Liver (tissue), 9 donors: ENCODE results near the gene MYH13. TPM values are rescaled to one million over a fixed set of nuclear protein-coding genes. Genes with fewer than 3 reads are reported as not detected.

Experiments used
- DNase-seq: peaks from one replicate; pipeline ENCODE4 v3.0.0-alpha.2; 2017; ENCODE audit warnings: low spot score
- H3K27ac ChIP-seq, 2 donors: one replicate each; pipeline ENCODE4 v1.7.0; 2013; ENCODE audit warnings: inconsistent platforms in 2 of 2, low read length in 2 of 2, control low read depth in 1 of 2, low read depth in 1 of 2, mild to moderate bottlenecking in 1 of 2
- H3K27me3 ChIP-seq, 4 donors: one replicate each; pipeline versions ENCODE4 v1.6.1 to v1.7.0; 2013; ENCODE audit warnings: low read length in 3 of 4, inconsistent platforms in 1 of 4, mild to moderate bottlenecking in 1 of 4, moderate library complexity in 1 of 4; ENCODE audit not compliant: control insufficient read depth in 4 of 4, insufficient read depth in 4 of 4
- H3K36me3 ChIP-seq, 4 donors: one replicate each; pipeline versions ENCODE4 v1.6.1 to v1.7.0; 2013; ENCODE audit warnings: low read length in 3 of 4, mild to moderate bottlenecking in 3 of 4, low read depth in 1 of 4, moderate library complexity in 1 of 4; ENCODE audit not compliant: control insufficient read depth in 4 of 4, insufficient read depth in 3 of 4
- H3K4me1 ChIP-seq, 4 donors: one replicate each; pipeline versions ENCODE4 v1.6.1 to v1.7.0; 2013; ENCODE audit warnings: low read length in 3 of 4, mild to moderate bottlenecking in 3 of 4, moderate library complexity in 1 of 4; ENCODE audit not compliant: control insufficient read depth in 4 of 4, insufficient read depth in 4 of 4
- H3K4me3 ChIP-seq, 3 donors: one replicate each; pipeline versions ENCODE4 v1.6.1 to v1.7.0; 2013; ENCODE audit warnings: low read length in 3 of 3, control low read depth in 1 of 3, low read depth in 1 of 3, mild to moderate bottlenecking in 1 of 3
- H3K9ac ChIP-seq, 2 donors: one replicate each; pipeline ENCODE4 v1.7.0; 2013; ENCODE audit warnings: low read length in 2 of 2, mild to moderate bottlenecking in 2 of 2, moderate library complexity in 2 of 2, control low read depth in 1 of 2, low read depth in 1 of 2
- H3K9me3 ChIP-seq, 4 donors: one replicate each; pipeline versions ENCODE4 v1.6.1 to v1.7.0; 2013; ENCODE audit warnings: low read length in 3 of 4; ENCODE audit not compliant: control insufficient read depth in 4 of 4
- ATF3 ChIP-seq: IDR thresholded peaks from 2 replicates; pipeline ENCODE4 v1.6.1; 2016; ENCODE audit warnings: antibody characterized with exemption
- CTCF ChIP-seq: fragments of 150-350 bp; IDR thresholded peaks from 2 replicates; pipeline ENCODE4 v1.5.1; 2017; ENCODE audit warnings: improper control_type of control experiment, low read depth, low read length; ENCODE audit not compliant: missing input control
- EGR1 ChIP-seq, 2 donors: IDR thresholded peaks; 2 replicates each; pipeline ENCODE4 v1.6.1; 2016 to 2018; ENCODE audit warnings: antibody characterized with exemption in 2 of 2, low read depth in 2 of 2
- FOXA1 ChIP-seq: IDR thresholded peaks from 2 replicates; pipeline ENCODE4 v1.6.1; 2016; ENCODE audit warnings: antibody characterized with exemption
- FOXA2 ChIP-seq: IDR thresholded peaks from 2 replicates; pipeline ENCODE4 v1.6.1; 2016; ENCODE audit warnings: antibody characterized with exemption
- GABPA ChIP-seq, 2 donors: IDR thresholded peaks in 1 of 2; conservative IDR thresholded peaks in 1 of 2; 2 replicates each; pipeline ENCODE4 v1.6.1; 2016; ENCODE audit warnings: antibody characterized with exemption in 2 of 2, mild to moderate bottlenecking in 1 of 2, moderate library complexity in 1 of 2
- HNF4A ChIP-seq, 2 donors: conservative IDR thresholded peaks; 2 replicates each; pipeline ENCODE4 v1.6.1; 2016; ENCODE audit warnings: antibody characterized with exemption in 2 of 2, mild to moderate bottlenecking in 2 of 2
- HNF4G ChIP-seq: IDR thresholded peaks from 2 replicates; pipeline ENCODE4 v1.6.1; 2016; ENCODE audit warnings: antibody characterized with exemption
- JUND ChIP-seq, 2 donors: IDR thresholded peaks; 2 replicates each; pipeline ENCODE4 v1.6.1; 2016; ENCODE audit warnings: antibody characterized with exemption in 2 of 2
- NR2F2 ChIP-seq: IDR thresholded peaks from 2 replicates; pipeline ENCODE4 v1.6.1; 2016; ENCODE audit warnings: antibody characterized with exemption
- RAD21 ChIP-seq, 2 donors: IDR thresholded peaks; 2 replicates each; pipeline ENCODE4 v1.6.1; 2016; ENCODE audit warnings: antibody characterized with exemption in 2 of 2, mild to moderate bottlenecking in 2 of 2
- REST ChIP-seq: IDR thresholded peaks from 2 replicates; pipeline ENCODE4 v1.6.1; 2016; ENCODE audit warnings: antibody characterized with exemption, mild to moderate bottlenecking
- RXRA ChIP-seq, 2 donors: IDR thresholded peaks; 2 replicates each; pipeline ENCODE4 v1.6.1; 2017 to 2018; ENCODE audit warnings: antibody characterized with exemption in 2 of 2, mild to moderate bottlenecking in 1 of 2
- SP1 ChIP-seq: IDR thresholded peaks from 2 replicates; pipeline ENCODE4 v1.6.1; 2018; ENCODE audit warnings: antibody characterized with exemption, mild to moderate bottlenecking
- YY1 ChIP-seq: IDR thresholded peaks from 2 replicates; pipeline ENCODE4 v1.6.1; 2016; ENCODE audit warnings: antibody characterized with exemption, mild to moderate bottlenecking
- ZBTB33 ChIP-seq: IDR thresholded peaks from 2 replicates; pipeline ENCODE4 v1.6.1; 2016; ENCODE audit warnings: antibody characterized with exemption
- WGBS: extraction: QIAGEN DNeasy Blood & Tissue Kit; methylation state at CpG from one replicate; pipeline ENCODE4 v1.1.7; 2013; 5-methylcytosine and 5-hydroxymethylcytosine counted together
- polyA plus RNA-seq, 2 donors: library from polyadenylated mRNA; stranded (reverse) in 1 of 2; unstranded in 1 of 2; fragments of 200-250 nt in 1 of 2; fragments of >200 nt in 1 of 2; fragmentation: Nextera tagmentation in 1 of 2; extraction: Ambion mirVana in 1 of 2; gene quantifications; one replicate each; pipeline versions ENCODE4 v1.2.1 to v1.2.3, GENCODE V29; 2013 to 2015
- total RNA-seq, 2 donors: library from RNA; depleted of rRNA; stranded (reverse); fragments of >200 nt; gene quantifications; one replicate each; pipeline ENCODE4 v1.2.3, GENCODE V29; 2014
- donor health status: healthy.
- donor health status: healthy.
- donor health status: healthy.
- donor health status: healthy.
- donor health status: healthy.

MYH13 gene
- total and polyA plus RNA-seq, 4 donors = not detected

- H3K27ac ChIP-seq = no peak overlapping the region
- H3K9me3 ChIP-seq = no peaks in the 10 kb centered on the region
- H3K36me3 ChIP-seq = no peaks in the 10 kb centered on the region
- DNase-seq = no peak
- no peak overlapping the region for H3K9ac ChIP-seq
- H3K4me1 ChIP-seq = no peaks in the 10 kb centered on the region
- WGBS = 61% methylated on average over 3 of the region's 3 CpGs
- H3K27me3 ChIP-seq = no peaks in the 10 kb centered on the region
- H3K4me3 ChIP-seq = no peak overlapping the region
- TF ChIP-seq SP1 (no peak), JUND (IDR thresholded peaks at IDR 0.05) (no peak), ATF3 (no peak)
Measured at GRCh38 chr17:10266296-10266876, 106.4 kb downstream of the MYH13 start.

GRCh38 chr17:10265100-10265810 lies 107.6 kb downstream of the MYH13 start:
- Histone ChIP-seq H3K27me3 (no peaks in the 10 kb centered on the region), H3K36me3 (no peaks in the 10 kb centered on the region), H3K27ac (no peak overlapping the region), H3K9ac (no peak overlapping the region), H3K4me3 (no peak overlapping the region), H3K9me3 (no peaks in the 10 kb centered on the region), H3K4me1 (no peaks in the 10 kb centered on the region)
- no peak for DNase-seq
- TF ChIP-seq NR2F2 (no peak), EGR1 (IDR thresholded peaks at IDR 0.05; ENCODE audit: low read depth in 2 of 2) (no peak), JUND (IDR thresholded peaks at IDR 0.05) (no peak), HNF4G (no peak), REST (no peak), YY1 (no peak), SP1 (no peak), RAD21 (IDR thresholded peaks at IDR 0.05) (no peak), ATF3 (no peak), RXRA (IDR thresholded peaks at IDR 0.05) (no peak), GABPA (IDR thresholded peaks at IDR 0.05 in 1 of 2, conservative IDR thresholded peaks at IDR 0.05 in 1 of 2) (no peak), CTCF (no peak), FOXA2 (no peak), ZBTB33 (no peak), FOXA1 (no peak), HNF4A (conservative IDR thresholded peaks at IDR 0.05) (no peak)
- 62% methylated on average over 3 of the region's 3 CpGs for WGBS
